Activated effector memory CD4-positive, alpha-beta T cell treated with Interleukin-2 at 50 U/mL for 16 hours (primary cell): ENCODE data around the gene RABGAP1L.
"Not testable (repeated sequence)": the region's sequence is repeated elsewhere in the genome, so short reads cannot be mapped to it uniquely, and the experiment has no call there.

Experiments used
- DNase-seq: peaks from one replicate; pipeline ENCODE4 v3.0.0-alpha.2; 2020

RABGAP1L gene

GRCh38 chr1:174469052-174469451, 309.7 kb downstream of the RABGAP1L start:
- DNase-seq, result no peak

DNA sequence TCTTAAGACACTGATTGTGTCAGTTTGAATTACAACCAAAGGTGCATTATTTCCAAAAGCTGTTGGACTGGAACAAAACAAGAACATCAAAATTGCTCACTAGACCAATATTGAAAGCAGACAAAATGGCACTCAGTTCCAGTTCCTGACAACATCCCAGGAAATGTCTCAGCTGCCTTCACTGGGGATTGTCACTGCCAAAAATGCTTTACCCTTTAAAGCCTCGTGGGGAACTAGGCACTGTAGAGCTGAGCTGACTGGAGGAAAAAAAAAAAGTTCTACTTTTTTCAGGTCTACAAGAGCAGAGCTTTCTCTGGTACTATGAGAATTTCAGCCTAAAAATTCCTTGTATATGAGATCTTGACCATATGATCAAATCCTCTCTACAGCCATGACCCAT, 310.4 kb downstream of the RABGAP1L start:
- DNase-seq, result no peak

DNA sequence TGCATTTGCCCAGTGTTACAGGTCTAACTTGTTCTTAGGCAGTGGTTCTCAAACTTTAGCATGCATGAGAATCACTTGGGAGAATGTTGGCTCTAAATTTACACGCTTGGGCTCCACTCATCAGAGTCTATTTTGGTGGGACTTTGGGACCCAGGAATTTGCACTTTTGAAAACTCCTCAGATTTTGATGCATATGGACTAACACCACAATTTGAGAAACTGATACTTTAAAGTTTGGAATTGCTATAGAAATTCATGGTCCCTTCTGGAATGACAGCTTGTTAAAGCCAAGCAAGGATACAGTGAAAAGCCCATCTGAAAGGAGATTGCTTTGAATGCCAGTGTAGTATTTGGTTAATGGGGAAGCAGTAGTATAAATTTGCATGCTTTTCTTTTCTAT, 320.0 kb downstream of the RABGAP1L start:
- no peak for DNase-seq

GRCh38 chr1:174480324-174480723, 321.0 kb downstream of the RABGAP1L start:
- no peak for DNase-seq

DNA sequence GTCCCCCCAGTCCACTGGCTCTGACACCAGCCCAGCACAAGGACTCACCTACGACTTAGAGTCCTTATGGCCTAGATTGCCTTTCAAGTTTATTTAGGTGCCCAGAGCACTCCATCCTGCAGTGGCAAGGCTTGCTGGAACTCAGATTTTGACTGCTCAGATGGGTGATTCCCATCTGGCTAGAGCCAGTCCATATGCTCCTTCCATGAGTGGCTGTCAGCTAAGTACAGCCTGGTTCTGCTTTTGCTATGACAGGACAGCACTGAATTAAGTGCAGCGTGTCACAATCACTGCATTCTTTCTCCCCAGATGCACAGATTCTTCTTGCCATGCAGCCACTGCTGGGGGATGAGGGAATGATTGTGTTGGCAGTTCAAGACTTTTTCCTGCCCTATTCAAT, 332.3 kb downstream of the RABGAP1L start:
- no peak for DNase-seq

DNA sequence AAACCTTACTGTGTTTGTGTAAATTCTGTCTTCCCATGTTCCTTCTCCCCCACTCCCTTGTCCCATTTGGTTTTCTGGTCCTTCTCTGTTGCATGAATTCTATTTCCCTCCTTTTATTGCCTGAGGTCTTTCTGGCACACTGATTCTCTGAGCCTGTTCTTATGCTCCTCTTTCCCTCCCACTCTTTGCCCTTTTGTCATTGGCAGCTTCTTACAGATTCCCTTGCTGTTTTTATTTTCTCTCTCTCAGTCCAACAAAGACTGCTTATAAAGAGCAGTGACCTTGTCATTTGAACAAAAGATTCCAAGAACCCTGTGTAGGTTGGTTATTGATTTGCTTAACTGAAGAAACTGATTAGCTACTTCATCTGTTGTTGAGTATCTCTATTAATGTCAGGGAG, 338.2 kb downstream of the RABGAP1L start:
- no peak for DNase-seq

DNA sequence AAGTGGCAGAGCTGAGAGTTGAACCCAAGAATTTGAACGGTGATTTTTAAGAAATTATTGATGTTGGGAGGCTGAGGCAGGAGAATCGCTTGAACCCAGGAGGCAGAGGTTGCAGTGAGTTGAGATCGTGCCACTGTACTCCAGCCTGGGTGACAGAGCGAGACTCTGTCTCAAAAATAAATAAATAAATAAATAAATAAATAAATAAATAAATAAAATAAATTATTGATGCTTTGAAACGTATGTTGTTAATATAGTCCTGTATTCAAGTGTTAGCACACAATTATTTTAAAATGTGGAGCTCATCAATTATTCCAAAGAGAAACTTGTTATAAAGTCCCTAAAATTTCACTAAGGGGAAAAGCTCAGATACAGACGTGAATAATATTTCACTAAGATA, 357.4 kb downstream of the RABGAP1L start:
- not testable (repeated sequence) for DNase-seq

DNA sequence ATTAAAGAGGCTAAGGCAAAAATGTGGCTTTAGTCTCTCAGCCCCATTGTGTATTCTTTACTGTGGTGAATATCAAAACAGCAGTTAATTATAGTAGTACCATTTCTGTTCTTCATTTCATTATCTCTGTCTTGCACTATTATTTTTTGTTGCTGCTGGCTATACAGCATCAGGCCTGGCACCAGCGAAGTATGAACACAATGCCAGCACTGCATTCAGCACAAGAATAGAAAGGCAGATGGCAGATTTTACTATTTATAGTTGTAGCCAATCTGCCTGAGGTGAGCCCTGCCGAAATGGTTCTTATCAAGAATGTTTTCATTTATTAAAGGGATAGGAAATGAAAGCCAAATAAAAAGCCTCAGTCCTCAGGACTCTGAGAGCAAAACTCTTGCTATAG, 360.5 kb downstream of the RABGAP1L start:
- DNase-seq, result no peak

DNA sequence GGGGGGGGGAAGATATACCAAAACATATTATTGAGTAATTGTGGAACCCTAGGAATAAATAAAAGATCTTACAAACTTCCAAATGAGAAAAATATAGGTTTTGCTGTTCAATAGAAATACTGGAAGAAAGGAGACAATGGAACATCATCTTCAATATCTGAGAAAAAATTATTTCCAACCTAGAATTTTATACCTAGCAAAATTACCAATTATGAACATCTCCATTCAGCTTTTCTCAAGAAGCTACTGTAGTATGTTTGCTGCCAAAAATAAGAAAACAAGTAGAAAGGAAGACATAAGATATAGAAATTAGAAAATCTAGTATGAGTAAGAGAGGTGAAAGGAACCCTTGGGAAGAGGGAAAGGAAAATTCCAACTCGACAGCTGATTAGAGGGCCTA, 372.4 kb downstream of the RABGAP1L start:
- DNase-seq, result no peak

DNA sequence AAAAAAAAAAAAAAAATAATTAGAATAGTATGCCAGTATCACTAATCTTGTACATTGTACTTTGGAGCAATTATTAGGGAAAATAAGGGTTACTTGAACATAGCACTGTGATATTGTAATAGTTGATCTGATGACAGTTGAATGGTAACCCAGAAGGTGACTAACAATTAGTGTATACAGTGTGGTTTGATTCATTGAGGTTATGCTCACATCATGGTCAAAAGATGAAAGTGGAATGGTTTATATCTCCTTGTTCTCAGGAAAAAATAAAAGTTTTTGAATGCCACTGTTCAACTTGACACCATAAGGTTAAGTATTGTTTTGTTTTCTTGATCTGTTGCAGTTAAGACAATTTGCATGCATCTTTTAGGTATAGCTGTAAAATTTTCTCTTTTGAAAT, 375.5 kb downstream of the RABGAP1L start:
- no peak for DNase-seq

GRCh38 chr1:174535207-174535606, 375.9 kb downstream of the RABGAP1L start:
- DNase-seq, result no peak

DNA sequence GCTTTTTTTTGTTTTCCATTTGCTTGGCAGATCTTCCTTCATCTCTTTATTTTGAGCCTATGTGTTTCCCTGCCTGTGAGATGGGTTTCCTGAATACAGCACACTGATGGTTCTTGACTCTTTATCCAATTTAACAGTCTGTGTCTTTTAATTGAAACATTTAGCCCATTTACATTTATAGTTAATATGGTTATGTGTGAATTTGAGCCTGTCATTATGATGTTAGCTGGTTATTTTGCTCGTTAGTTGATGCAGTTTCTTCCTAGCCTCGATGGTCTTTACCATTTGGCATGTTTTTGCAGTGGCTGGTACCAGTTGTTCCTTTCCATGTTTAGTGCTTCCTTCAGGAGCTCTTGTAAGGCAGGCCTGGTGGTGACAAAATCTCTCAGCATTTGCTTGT, 384.1 kb downstream of the RABGAP1L start:
- not testable (repeated sequence) for DNase-seq

GRCh38 chr1:174550296-174550695, 391.0 kb downstream of the RABGAP1L start:
- DNase-seq, result no peak

DNA sequence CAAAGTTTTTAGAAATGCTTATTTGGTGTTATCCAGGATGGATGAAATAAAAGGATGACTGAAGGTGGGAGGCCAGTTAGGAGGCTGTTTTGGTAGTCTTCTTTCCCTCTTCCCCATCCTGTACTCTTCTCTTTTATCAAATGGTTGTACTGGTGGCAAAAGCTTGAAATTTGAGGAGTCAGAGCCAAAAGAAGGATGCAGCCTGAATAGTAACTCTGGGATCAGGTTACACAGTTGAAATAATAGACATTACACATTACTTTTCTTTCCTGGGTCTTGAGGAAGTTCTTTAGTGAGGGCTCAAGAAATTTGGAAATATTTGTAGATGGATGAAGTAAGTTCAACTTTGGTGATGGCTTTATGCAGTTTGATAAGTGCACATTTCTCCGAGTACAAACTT, 397.1 kb downstream of the RABGAP1L start:
- no peak for DNase-seq

DNA sequence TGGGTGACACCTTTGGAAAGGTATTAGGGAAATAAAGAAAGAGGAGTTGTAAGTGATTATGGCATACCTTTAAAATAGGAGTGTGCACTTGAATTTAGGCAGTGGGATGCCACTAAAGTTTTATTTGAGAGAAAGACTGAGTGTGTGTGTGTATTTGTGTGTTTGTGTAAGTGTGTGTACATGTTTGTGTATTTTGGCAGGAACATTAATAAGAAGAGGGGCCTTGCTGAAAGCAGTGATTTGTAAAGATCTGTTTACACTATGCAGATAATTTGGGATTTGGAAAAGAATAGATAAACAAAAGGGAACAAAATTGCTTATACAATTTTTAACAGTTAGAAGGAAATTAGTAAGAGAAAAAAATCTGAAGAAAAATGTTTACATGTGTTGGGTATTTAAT, 409.2 kb downstream of the RABGAP1L start:
- DNase-seq, result no peak

- DNase-seq, result no peak
These were observed 409.9 kb downstream of the RABGAP1L start for GRCh38 chr1:174569240-174569639.

GRCh38 chr1:174572771-174573170, 413.5 kb downstream of the RABGAP1L start:
- DNase-seq, result no peak

DNA sequence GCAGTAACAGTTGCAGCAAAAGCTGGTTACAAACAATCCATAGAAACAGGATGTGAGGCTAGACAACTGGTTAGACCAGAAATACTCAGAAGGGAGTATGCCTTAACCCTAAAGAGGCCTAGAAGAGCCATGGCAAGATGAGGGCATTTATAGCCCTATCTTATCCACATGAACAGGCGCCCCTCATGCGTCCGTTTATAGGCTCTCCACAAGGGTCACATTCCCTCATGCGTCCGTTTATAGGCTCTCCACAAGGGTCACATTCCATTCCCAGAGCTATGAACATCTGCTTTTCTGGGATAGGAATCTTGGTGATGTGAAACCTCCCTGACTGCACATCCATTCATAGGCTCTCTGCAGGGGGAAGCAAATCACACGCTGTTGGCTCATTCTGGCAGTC, 416.8 kb downstream of the RABGAP1L start:
- DNase-seq, result not testable (repeated sequence)

GRCh38 chr1:174577681-174578080, 418.4 kb downstream of the RABGAP1L start:
- no peak for DNase-seq

DNA sequence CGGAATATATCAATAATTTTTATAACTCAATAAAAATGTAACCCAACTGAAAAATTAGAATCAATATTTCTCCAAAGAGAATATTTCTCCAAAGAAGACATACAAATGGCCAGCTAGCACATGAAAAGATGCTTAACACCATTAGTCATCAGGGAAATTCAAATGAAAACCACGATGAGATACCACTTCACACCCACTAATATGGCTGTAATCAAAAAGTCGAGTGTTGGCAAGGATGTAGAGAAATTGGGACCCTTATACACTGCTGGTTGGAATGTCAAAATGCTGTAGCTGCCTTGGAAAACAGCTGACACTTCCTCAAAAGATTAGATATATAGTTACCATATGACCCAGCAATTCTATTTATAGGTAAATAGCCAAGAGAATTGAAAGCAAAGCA, 421.5 kb downstream of the RABGAP1L start:
- DNase-seq, result no peak

DNA sequence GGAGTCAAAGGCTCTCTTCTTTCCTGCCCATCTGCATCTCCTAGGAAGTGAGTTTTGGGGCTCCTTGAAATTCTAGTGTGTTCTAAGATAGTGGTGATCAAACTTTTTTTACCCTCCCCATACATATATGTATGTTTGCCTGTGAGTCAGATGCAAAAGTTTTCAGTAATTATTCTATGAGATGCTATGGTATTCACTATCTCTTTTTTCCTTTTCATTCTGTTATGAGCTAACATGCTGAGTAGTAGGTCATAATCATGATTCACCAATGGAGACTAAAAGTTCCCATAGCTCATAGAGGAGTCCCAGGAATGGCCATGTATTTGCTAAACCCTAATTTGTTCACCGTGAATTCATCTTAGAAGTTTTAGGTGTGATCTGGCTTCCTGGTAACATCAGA, 424.0 kb downstream of the RABGAP1L start:
- no peak for DNase-seq

- DNase-seq, result no peak
These were observed 424.8 kb downstream of the RABGAP1L start for GRCh38 chr1:174584071-174584470.

- not testable (repeated sequence) for DNase-seq
These were observed 429.3 kb downstream of the RABGAP1L start for GRCh38 chr1:174588618-174589017.

DNA sequence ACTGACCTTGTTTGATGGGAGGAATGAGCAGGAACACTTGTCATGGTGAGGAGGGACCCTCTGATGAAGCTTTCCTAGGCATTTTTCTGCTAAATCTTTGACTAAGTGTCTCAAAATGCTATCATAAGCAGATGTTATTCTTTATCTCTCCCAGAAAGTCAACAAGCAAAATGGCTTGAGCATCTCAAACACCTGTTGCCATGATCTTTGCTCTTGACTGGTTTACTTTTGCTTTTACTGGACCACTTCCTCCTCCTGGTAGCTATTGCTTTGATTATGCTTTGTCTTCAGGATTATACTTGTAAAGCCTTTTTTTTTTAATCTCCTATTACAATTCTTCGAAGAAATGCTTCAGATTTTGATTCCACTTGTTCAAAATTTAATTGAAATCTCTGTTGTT, 445.9 kb downstream of the RABGAP1L start:
- DNase-seq, result no peak

GRCh38 chr1:174606471-174606870, 447.2 kb downstream of the RABGAP1L start:
- DNase-seq, result no peak

GRCh38 chr1:174617905-174618304, 458.6 kb downstream of the RABGAP1L start:
- DNase-seq, result not testable (repeated sequence)
